Stimulated activated CD4-positive, alpha-beta T cell treated with anti-CD3 and anti-CD28 coated beads, Interleukin-4, amount 100 ng/mL, for 1 hour (primary cell): ENCODE measurements around the gene NAA80.
"Not testable (repeated sequence)": the region's sequence is repeated elsewhere in the genome, so short reads cannot be mapped to it uniquely, and the experiment has no call there.

Source experiments
- DNase-seq: peaks from one replicate; pipeline ENCODE4 v3.0.0-alpha.2; 2020

The NAA80 gene

DNA sequence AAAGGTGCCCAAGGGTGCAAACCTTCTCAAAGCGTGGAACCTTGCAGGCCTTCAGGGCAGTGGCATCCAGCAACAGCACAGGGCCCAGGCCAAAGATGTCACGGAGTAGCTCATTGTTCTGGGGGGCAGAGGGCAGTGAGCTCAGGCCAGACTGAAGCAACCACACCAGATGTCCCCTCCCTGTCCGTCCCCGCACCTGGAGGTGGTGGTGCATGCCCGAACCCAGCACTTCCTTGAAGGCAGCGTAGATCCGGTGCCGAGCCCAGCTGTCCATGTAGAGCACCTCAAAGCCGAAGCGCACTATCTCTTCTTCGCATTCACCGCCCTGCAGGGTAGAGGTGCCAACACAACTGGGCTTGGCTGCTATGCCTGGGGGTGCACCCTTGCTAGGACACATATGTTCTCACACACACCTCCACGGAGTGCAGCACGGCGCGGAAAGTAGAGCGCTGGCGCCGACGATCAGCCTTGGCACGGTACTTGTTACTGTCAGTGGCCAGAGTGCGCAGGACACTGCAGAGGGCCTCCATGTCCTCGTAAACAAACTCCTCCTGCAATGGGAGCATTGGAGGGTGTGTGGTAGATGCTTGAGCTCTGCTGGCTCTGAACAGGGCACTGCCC lies 10.7 kb downstream of the NAA80 start:
- DNase-seq: no peak

DNA sequence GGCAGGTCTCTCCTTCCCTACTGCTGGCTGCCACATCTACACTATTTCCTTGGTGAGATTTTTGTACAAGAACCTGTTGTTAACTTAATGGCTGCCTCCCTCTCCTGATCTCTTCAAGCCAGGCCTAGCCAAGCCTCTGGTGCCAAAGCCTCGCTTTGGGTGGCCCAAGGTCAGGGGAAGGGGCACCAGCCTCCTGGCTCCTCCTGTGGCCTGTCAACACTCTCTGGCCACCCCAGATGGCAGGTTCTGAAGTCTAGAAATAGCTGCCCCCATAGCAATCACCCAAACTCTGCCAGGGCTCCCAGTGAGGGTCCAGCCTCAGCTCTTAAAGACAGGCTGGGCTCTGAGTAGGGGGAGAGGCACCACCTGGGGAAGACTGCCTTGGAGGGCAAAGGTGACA lies 11.9 kb downstream of the NAA80 start:
- no peak for DNase-seq

DNA sequence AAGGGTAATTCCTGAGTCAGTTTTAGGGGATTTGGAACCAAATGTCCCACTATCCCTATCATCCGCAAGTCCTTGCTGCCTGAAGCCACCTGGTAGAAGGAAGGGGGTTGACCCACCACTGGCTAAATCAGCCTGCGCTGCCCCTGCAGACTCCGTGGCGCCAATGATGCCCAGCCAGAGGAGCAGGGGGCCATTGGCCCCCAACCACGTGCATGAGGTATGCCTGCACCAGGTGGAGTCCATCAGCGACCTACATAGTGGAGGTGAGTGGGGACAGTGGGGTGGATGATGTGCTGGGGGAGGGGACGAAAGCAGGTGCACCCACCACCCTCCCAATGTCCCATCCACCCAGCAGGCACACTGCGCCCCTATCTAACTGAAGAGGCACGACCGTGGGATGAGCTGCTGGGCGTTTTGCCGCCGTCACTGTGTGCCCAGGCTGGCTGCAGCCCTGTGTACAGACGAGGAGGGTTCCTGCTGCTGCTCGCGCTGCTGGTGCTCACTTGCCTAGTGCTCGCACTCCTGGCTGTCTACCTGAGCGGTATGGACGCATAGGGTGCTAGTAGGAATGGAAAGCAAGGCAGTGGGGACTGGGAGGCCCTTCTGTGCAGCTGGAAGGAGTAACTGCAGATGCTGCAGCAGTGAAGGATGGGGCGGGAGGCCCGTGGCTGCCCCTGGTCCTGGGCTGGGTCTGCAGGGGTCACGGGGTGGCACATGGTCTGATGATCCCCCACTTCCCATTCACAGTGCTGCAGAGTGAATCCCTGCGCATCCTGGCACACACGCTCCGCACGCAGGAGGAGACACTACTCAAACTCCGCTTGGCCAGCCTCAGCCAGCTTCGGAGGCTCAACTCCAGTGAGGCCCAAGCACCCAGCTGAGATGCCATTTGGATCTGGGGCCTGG lies 12.6 kb downstream of the NAA80 start:
- DNase-seq: no peak

DNA sequence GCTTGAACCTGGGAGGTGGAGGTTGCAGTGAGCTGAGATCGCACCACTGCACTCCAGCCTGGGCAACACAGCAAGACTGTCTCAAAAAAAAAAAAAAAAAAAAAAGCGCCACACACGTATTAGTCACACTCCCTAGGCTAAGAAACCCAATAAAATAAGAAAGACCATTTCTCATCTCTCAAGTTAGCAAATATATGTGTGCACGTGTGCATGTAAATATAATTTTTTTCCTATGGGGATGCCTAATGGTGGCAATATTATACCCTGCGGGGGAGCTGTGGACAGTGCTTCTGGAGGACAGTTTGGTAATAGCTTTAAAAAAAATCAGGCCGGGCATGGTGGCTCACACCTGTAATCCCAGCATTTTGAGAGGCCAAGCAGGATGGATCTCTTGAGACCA lies 15.1 kb downstream of the NAA80 start:
- not testable (repeated sequence) for DNase-seq

DNA sequence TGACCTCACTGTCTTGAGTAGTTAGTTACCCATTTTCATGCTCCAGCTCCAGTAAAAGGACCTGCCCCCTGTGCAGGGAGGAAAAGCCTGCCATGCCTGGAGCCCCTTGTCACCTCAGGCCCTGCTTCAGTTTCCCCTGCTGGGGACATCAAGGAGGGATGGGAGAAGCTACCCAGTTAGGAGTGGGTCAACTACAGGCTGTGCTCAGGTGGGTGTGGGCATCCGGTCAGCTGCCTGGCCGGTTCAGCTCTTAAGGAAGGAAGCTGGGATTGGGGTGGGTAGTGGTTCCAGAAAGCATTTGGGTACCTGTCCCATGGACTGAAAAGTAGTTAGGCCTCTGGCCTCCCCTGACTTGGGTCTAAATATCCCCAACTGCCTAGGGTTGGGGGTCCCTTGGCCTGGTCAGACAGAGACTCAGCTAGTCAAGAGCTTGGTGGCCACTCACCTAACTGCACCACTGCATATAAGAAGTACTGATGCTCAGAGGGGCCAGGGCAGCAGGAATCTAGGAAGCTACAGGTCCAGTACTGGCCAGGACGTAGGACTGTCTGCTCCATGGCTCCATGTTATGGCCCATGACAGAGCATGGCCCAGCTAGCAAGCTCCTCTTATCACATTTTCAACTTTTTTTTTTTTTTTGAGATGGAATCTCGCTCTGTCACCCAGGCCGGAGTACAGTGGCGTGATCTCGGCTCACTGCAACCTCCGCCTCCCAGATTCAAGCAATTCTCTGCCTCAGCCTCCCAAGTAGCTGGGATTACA lies 19.8 kb downstream of the NAA80 start:
- DNase-seq: no peak

DNA sequence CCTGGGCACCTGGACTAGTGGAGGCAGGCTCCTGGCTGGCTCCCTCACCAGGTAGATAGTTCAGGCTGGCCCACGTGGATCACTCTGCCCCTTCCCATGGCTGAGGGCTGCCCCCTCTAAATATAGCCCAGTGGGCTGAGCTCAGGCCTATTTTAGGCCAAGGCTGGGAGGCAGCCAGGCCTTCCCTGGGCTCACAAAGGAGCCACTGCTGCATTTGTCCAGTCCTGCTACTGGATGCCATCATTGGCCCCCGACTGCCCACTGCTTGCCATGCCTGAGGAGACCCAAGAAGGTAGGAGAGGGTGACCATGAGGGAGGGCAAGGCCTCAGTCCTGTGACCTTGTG lies 20.4 kb downstream of the NAA80 start, which contains the start of gene LSMEM2:
LSMEM2 (plus strand) TSS at position 208 of the 345 bp plus-strand sequence; CDS start at position 235, 27 bp downstream.
- no peak for DNase-seq

DNA sequence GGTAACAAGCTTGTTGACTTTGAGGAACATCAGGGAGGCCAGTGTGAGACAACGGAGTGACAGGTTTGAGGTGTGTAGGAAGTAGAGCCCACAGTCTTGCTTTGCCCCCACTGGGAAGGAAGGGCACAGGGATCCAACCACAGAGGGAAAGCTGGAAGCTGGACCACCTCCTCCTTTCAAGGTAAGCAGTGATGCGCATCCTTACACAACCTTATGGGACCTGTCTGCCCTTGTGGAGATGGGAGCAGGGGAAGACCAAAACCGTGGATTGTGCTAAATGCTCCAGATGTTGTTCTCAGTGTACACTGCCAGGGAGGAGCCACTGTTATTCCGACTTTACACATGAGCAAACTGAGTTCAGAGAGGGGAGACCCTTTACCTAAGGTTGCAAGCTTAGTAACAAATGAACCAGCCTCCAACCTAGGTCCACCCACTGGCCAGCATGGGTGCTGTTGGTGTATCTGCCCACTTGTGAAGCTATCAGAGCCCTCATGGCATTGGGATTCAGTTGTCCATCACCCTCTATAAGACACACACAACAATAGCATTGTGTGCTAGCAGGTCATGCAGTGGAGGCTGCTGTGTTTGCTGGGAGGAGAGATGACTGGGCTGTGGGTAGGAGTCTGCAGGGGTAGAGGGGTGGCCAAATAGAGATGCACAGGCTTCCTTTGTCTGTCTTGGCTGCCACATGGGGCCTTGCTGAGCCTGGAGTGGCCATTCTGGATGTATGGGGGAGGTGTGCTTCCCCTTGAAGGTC lies 20.9 kb downstream of the NAA80 start:
- DNase-seq: no peak

DNA sequence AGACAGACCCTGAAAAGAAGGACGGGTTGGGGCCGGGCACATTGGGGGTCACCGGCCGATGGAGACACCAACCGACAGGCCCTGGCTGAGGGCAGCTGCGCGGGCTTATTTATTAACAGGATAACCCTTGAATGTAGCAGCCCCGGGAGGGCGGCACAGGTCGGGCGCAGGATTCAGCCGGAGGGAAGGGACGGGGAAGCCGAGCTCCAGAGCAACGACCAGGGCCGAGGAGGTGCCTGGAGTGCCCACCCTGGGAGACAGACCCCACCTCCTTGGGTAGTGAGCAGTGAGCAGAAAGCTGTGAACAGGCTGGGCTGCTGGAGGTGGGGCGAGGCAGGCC lies 22.5 kb downstream of the NAA80 start:
- DNase-seq: no peak

DNA sequence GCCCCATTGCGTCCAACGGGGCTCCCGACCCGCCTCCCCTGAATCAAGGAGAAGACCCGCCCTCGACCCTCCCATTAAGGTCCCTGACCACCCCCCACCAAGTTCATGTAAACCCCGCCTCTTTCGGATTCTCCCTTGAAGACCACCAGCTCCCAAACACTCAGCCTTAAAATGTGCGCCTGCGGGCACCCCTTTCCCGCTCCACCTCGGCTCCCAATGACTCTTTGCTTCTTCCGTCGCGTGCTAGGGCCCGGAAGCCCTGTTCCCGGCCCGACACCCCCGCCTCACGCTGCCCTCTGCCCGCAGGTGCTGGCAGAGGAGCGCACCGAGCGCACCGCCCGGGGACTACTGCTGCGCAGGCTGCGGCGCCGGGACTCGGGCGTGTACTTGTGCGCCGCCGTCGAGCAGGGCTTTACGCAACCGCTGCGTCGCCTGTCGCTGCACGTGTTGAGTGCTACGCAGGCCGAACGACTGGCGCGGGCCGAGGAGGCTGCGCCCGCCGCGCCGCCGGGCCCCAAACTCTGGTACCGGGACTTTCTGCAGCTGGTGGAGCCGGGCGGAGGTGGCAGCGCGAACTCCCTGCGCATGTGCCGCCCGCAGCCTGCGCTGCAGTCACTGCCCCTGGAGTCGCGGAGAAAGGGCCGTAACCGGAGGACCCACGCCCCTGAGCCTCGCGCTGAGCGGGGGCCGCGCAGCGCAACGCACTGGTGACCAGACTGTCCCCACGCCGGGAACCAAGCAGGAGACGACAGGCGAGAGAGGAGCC lies 23.0 kb downstream of the NAA80 start:
- DNase-seq: peak; percentile 46

DNA sequence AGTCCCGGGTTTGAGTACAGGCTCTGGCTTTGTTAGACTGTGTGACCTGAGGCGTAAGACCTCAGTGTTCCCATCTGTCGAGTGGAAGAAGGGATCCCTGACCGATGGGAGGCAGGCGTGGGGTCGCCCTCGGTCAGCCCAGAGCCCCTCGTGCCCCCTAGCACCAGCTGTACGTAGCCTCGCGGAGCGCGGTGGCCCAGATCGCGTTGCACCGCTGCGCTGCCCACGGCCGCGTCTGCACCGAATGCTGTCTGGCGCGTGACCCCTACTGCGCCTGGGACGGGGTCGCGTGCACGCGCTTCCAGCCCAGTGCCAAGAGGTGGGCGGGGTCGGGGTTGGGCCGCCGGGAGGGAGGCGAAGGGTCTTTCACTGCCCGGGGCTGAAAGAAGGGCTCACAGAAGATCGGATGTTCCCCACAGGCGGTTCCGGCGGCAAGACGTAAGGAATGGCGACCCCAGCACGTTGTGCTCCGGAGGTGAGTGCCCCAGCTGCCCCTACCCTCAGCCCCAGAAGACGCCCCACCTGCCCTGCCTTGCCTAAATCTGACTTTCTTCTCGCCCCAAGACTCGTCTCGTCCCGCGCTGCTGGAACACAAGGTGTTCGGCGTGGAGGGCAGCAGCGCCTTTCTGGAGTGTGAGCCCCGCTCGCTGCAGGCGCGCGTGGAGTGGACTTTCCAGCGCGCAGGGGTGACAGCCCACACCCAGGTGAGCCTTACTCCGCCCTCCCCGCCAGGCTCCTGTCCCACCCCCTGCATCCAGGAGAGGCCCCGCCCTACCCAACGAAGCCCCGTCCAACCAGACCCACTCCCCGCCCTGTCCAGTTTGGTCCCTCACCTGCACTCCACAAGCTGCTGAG lies 23.8 kb downstream of the NAA80 start:
- DNase-seq: no peak

DNA sequence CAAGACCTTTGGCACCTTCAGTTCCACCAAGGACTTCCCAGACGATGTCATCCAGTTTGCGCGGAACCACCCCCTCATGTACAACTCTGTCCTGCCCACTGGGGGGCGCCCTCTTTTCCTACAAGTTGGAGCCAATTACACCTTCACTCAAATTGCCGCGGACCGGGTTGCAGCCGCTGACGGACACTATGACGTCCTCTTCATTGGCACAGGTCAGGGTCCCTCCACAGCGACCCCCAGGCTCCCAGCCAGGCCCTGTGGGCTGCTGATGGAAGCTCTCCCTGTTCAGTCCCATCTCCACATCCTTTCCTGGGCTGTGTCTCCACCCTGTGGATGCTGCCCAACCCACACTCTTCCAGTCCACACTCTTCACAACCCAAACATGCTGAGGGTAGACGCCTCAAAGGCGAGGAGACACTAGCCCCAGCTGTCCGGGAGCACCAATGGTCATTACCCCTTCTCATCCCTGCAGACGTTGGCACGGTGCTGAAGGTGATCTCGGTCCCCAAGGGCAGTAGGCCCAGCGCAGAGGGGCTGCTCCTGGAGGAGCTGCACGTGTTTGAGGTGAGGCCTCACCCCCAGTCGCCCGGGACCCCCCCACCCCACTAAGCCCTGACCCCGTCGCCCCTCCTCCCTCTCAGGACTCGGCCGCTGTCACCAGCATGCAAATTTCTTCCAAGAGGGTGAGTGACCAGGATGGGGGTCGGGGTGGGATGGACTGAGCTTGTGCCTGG lies 24.7 kb downstream of the NAA80 start:
- peak; percentile 78 for DNase-seq

DNA sequence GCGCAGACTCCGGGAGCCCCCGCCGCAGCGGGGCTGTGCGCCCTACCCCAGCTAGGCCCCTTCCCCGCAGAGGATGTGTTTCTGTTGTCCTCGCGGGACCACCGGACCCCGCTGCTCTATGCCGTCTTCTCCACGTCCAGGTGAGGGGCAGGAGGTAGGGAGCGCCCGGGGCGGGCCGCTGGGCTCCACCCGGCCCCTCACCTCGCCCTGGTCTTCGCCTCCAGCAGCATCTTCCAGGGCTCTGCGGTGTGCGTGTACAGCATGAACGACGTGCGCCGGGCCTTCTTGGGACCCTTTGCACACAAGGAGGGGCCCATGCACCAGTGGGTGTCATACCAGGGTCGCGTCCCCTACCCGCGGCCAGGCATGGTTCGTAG lies 25.5 kb downstream of the NAA80 start:
- no peak for DNase-seq

DNA sequence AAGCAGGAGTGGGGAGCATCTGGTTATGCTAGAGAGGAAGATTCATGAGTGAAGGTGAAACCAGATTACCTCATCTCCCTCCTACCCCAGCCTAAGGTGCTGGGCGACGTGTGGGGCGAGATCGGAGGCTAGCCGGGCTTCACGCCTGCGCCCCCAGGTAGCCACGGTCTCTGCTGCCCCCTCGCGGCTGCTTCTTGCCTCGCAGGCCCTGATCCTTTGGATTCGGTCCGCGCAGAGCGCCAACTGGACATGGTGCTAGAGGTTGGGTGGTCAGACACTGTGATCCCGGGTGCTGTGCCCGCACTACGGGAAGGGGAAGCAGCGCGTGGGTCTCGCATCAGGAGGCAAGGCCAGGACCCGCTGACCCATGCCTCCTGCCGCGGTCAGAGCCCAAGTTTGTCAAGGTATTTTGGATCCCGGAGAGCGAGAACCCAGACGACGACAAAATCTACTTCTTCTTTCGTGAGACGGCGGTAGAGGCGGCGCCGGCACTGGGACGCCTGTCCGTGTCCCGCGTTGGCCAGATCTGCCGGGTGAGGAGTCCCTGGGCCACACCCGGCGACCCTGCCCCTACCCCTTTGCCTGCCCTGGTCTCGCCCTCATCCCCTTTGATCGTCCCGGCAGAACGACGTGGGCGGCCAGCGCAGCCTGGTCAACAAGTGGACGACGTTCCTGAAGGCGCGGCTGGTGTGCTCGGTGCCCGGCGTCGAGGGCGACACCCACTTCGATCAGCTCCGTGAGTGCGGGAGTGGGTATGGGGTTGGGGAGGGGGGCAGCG lies 26.1 kb downstream of the NAA80 start:
- peak; percentile 90 for DNase-seq

DNA sequence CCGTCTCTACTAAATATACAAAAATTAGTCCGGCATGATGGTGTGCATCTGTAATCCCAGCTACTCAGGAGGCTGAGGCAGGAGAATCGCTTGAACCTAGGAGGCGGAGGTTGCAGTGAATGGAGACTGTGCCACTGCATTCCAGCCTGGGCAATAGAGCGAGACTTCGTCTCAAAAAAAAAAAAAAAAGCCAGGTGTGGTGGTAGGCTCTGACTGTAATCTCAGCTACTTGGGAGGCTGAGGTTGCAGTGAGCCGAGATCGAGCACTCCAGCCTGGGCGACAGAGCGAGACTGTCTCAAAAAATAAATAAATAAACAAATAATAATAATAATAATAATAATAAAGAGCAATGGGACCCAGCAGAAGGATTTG lies 26.7 kb downstream of the NAA80 start:
- not testable (repeated sequence) for DNase-seq

DNA sequence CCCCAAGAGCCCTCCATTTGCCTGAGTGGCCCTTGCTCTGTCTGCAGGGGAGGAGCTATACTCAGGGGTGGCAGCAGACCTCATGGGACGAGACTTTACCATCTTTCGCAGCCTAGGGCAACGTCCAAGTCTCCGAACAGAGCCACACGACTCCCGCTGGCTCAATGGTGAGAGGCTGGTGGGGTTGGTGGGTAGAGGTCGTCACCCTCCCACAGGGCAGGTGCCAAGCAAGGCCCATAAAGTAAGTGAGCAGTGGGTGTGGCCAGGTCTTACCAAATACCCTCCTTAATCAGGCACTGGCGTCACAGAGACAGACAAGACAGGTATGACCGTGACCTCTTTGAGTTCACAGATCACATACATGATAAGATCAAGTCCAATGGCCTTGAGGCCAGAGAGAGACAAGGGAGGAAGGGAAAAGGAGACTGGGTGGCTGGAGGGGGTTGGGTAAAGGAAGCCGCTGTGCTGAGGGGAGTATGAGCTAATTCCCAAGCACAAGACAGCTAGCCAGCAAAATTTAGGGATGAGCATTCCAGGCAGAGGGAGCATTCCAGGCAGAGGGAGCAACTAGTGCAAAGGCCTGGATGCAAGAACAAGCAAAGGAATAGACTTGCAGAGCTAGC lies 27.8 kb downstream of the NAA80 start:
- DNase-seq: no peak

DNA sequence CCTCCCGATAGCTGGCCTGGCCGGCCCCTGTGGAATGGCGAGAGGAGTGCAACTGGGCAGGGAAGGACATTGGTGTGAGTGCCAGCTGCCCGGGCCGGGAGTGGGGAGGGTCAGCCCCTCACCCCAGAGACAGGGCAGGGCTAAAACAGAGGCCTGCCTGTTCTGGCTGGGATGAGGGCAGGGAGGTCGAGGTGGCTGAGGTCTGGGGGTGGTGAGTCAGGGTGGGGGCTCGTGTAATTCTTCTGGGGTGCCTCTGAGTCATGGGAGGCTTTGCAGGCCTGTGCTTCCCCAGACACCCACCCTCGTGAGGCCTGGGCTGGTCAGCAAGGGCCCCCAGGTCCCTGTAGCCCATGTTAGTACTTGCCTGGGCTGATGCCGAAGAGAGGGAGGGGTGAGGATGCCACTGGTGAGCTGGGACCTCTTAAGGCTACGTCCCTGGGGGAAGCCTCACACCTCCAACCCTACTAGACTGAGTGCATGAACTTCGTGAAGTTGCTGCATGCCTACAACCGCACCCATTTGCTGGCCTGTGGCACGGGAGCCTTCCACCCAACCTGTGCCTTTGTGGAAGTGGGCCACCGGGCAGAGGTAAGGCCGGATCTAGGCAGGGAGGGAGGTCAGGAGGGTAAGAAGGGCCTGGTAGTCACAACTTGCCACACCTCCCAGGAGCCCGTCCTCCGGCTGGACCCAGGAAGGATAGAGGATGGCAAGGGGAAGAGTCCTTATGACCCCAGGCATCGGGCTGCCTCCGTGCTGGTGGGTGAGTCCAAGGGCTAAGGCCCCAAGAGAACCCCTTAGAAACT lies 28.6 kb downstream of the NAA80 start:
- no peak for DNase-seq

DNA sequence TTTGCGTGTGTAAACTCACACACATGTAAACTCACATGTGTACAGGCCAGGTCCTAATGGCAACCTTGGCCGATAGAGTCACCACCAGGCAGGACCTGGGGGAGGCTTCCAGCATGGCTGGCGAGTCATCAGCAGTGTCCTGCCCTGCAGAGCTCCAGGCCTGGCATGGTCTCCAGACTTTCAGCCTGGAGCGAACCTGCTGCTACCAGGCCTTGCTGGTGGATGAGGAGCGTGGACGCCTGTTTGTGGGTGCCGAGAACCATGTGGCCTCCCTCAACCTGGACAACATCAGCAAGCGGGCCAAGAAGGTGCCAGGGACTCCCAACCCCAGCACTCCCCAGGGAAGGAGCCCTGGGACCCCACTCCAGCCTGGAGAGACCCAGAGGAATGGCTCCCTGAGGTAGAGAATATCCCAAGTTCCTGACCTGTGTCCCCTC lies 29.2 kb downstream of the NAA80 start:
- no peak for DNase-seq

DNA sequence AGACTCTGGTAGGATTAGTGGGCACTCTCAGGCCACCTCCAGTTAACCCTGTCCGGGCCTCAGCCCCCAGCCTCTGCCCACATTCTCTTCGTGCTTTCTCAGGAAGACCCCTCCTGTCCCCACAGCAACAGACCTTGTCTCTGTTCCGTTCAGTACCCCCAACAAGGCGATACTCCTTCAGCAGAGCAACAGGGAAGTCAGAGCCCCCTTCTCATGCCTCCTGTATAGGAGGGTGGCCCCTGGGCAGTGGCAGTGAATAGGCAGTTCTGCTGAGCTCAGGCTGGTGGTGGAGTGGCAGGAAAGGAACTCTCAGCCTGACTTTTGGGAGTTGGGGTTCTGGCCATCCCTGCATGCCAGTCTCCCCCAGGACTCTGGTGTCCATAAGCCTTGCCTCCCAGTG lies 29.7 kb downstream of the NAA80 start:
- no peak for DNase-seq
